ENCODE data around the gene PLK2. TPM values are rescaled to one million over a fixed set of nuclear protein-coding genes. Genes with fewer than 3 reads are reported as not detected.

Gene PLK2
- total RNA-seq, 4 donors from 2014 or later, result 156 to 567 (median 328) TPM

GRCh38 chr5:58450811-58451629 lies 8.9 kb downstream of the PLK2 start:
- no peaks in the 10 kb centered on the region for H3K9me3 ChIP-seq
- 75% methylated on average over 10 of the region's 10 CpGs for WGBS
- no peak for DNase-seq (ENCODE audit: low spot score in 2 of 2)
- H3K36me3 ChIP-seq, result peaks cover 22% of the 10 kb centered on the region
- H3K27ac ChIP-seq, result no peak overlapping the region
- peaks cover 29% of the 10 kb centered on the region for H3K4me1 ChIP-seq
- TF ChIP-seq CTCF (IDR thresholded peaks at IDR 0.05), result no peak
- no peak overlapping the region for H3K4me3 ChIP-seq
- no peaks in the 10 kb centered on the region for H3K27me3 ChIP-seq

- no peak overlapping the region for H3K4me3 ChIP-seq
- no peak overlapping the region for H3K27ac ChIP-seq
- H3K4me1 ChIP-seq, result peaks cover 20% of the 10 kb centered on the region
- H3K36me3 ChIP-seq, result peaks cover 16% of the 10 kb centered on the region
- 51% methylated on average over 3 of the region's 3 CpGs for whole genome bisulfite sequencing
- TF ChIP-seq POLR2A (IDR thresholded peaks at IDR 0.05), result no peak
- TF ChIP-seq POLR2AphosphoS5 (IDR thresholded peaks at IDR 0.05), result no peak
- TF ChIP-seq EP300 (IDR thresholded peaks at IDR 0.05), result no peak
- no peak for TF ChIP-seq CTCF (IDR thresholded peaks at IDR 0.05)
- DNase-seq (ENCODE audit: low spot score in 2 of 2), result no peak
- H3K9me3 ChIP-seq, result no peaks in the 10 kb centered on the region
- H3K27me3 ChIP-seq, result no peaks in the 10 kb centered on the region
Measured at GRCh38 chr5:58450018-58450417, 9.9 kb downstream of the PLK2 start.

- Histone ChIP-seq H3K36me3 (no peaks in the 10 kb centered on the region), H3K4me1 (no peaks in the 10 kb centered on the region), H3K27me3 (no peaks in the 10 kb centered on the region), H3K9me3 (no peaks in the 10 kb centered on the region), H3K4me3 (no peak overlapping the region), H3K27ac (no peak overlapping the region)
- DNase-seq (ENCODE audit: low spot score in 2 of 2), result no peak
- TF ChIP-seq CTCF (IDR thresholded peaks at IDR 0.05), result no peak
- no peak for TF ChIP-seq EP300 (IDR thresholded peaks at IDR 0.05)
- TF ChIP-seq POLR2AphosphoS5 (IDR thresholded peaks at IDR 0.05), result no peak
- no peak for TF ChIP-seq POLR2A (IDR thresholded peaks at IDR 0.05)
- 81% methylated on average over 2 of the region's 2 CpGs for WGBS
Measured at GRCh38 chr5:58447226-58447625, 12.7 kb downstream of the PLK2 start.

- Histone ChIP-seq H3K4me1 (no peaks in the 10 kb centered on the region), H3K9me3 (no peaks in the 10 kb centered on the region), H3K4me3 (no peak overlapping the region), H3K36me3 (no peaks in the 10 kb centered on the region), H3K27ac (no peak overlapping the region), H3K27me3 (no peaks in the 10 kb centered on the region)
- DNase-seq (ENCODE audit: low spot score in 2 of 2), result no peak
- TF ChIP-seq POLR2AphosphoS5 (IDR thresholded peaks at IDR 0.05) (no peak), EP300 (IDR thresholded peaks at IDR 0.05) (no peak), POLR2A (IDR thresholded peaks at IDR 0.05) (no peak), CTCF (IDR thresholded peaks at IDR 0.05) (no peak)
- 90% methylated on average over 10 of the region's 10 CpGs for WGBS
Measured at GRCh38 chr5:58446024-58446423, 13.9 kb downstream of the PLK2 start.

GRCh38 chr5:58444805-58445204 lies 15.1 kb downstream of the PLK2 start:
- H3K36me3 ChIP-seq, result no peaks in the 10 kb centered on the region
- no peak overlapping the region for H3K27ac ChIP-seq
- no peak for TF ChIP-seq POLR2AphosphoS5 (IDR thresholded peaks at IDR 0.05)
- no peak for TF ChIP-seq CTCF (IDR thresholded peaks at IDR 0.05)
- no peak for TF ChIP-seq POLR2A (IDR thresholded peaks at IDR 0.05)
- no peak for TF ChIP-seq EP300 (IDR thresholded peaks at IDR 0.05)

More at GRCh38 chr5:58444805-58445204, 15.1 kb downstream of the PLK2 start:
- Histone ChIP-seq H3K9me3 (no peaks in the 10 kb centered on the region), H3K4me1 (no peaks in the 10 kb centered on the region), H3K4me3 (no peak overlapping the region), H3K27me3 (no peaks in the 10 kb centered on the region)
- no peak for DNase-seq (ENCODE audit: low spot score in 2 of 2)

All from suprapubic skin (tissue), 4 donors.